Neuron (in vitro differentiated cells): ENCODE data around the gene SHISAL1.

Experiments
- H2AFZ ChIP-seq: one replicate; pipeline ENCODE4 v1.6.1; 2013; ENCODE audit warnings: low read depth, mild to moderate bottlenecking, inconsistent platforms, low read length, moderate library complexity
- H3K27me3 ChIP-seq: one replicate; pipeline ENCODE4 v1.6.1; 2013; ENCODE audit warnings: low read length; ENCODE audit not compliant: insufficient read depth
- H3K36me3 ChIP-seq: one replicate; pipeline ENCODE4 v1.6.1; 2013; ENCODE audit warnings: low read length; ENCODE audit not compliant: insufficient read depth
- H3K4me1 ChIP-seq: one replicate; pipeline ENCODE4 v1.6.1; 2013; ENCODE audit warnings: low read length; ENCODE audit not compliant: insufficient read depth
- H3K4me3 ChIP-seq: 2 replicates; pipeline ENCODE4 v1.5.1; 2013; ENCODE audit warnings: mild to moderate bottlenecking, low read length, moderate library complexity
- H3K9me3 ChIP-seq: one replicate; pipeline ENCODE4 v1.6.1; 2013; ENCODE audit warnings: low read length

Gene SHISAL1

DNA sequence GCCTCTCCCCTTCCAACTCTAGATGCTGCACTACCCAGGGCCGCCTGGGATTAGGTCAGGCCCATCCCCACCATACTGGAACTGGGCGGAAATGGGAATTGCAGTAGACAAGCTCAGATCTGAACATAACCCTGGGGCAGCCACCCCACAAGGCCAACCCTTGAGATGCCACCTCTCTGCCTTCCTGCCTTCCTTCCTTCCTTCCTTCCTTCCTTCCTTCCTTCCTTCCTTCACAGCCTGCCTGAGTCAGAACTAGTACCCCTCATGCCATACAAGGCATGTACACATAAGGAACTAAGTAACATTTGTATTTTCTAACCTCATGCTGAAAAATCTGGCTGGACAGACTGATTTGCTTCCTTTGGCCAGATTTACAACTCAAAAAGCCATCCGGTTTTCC lies 28.0 kb downstream of the SHISAL1 start:
- no peaks in the 10 kb centered on the region for H3K27me3 ChIP-seq
- no peaks in the 10 kb centered on the region for H3K36me3 ChIP-seq
- no peak overlapping the region for H2AFZ ChIP-seq
- no peaks in the 10 kb centered on the region for H3K9me3 ChIP-seq
- peaks cover 25% of the 10 kb centered on the region for H3K4me1 ChIP-seq
- H3K4me3 ChIP-seq = no peak overlapping the region

DNA sequence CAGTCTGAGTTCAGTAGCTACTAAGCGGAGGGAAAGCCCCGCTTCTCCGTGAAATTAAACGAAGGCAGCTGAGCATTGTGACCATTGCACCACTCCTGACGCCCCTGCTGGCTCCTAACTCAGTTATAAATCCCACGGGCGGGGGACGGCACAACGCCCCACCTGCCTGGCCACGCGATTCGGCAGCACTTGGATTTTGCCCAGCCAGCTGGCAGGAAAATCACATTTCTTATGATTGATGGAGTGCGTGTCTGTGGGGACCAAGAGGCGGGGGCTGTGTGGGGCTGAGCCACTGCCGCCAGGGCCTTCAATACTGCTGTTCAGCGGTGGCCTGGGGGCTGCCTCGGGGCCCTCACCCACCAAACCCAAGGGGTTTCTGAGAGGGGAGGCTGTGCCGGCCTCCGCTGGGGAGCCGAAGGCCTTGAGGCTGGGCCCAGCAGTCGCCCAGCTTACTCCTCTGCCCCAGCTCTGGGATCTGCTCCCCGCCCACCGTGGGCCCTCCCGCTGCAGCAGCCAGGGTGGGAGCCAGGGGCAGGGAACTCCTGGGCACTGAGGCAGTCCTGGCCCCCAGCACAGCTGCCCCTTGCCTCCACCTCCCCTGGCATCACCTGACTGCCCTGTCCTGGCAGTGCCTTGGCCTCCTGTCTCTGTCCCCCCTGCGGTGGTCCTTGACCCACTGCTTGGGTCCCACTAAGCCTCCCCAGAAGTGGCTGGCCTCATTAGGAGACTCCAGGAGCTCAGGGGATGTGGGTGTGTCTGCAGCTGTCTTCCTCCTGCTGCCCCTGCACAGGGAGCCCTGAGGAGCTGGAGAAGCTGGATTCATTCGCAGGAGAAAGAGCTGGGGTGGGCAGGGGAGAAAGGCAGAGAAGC lies 30.7 kb downstream of the SHISAL1 start:
- H3K36me3 ChIP-seq = no peaks in the 10 kb centered on the region
- peaks cover 13% of the 10 kb centered on the region for H3K4me1 ChIP-seq
- no peak overlapping the region for H2AFZ ChIP-seq
- no peak overlapping the region for H3K4me3 ChIP-seq
- H3K9me3 ChIP-seq = no peaks in the 10 kb centered on the region
- H3K27me3 ChIP-seq = no peaks in the 10 kb centered on the region

DNA sequence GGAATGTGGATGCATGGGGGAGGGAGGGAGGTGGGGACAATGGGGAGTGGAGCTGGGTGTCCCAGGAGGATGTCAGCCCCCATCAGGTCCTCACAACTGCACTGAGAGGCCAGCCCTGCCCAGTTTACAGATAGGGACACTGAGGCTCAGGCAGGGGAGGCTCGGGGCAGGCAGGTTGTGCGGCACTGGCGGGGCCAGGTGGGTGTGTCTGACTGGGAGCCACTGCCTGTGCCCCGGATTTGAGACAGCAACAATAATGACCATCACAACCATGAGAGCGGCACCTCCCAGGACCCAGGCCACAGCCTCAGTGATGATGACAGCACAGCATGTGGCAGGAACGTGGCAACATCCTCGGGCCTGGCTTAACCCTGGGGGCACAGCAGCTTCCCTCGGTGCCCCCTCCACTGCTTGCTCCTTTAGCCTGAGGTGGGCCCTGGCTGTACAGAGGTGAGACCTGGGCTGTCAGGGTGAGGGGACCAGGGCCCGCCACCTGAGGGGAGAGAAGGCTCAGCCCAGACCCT lies 32.0 kb downstream of the SHISAL1 start:
- Histone ChIP-seq H3K36me3 (no peaks in the 10 kb centered on the region), H3K9me3 (no peaks in the 10 kb centered on the region), H3K4me1 (peaks cover 20% of the 10 kb centered on the region), H2AFZ (no peak overlapping the region), H3K27me3 (no peaks in the 10 kb centered on the region), H3K4me3 (no peak overlapping the region)

DNA sequence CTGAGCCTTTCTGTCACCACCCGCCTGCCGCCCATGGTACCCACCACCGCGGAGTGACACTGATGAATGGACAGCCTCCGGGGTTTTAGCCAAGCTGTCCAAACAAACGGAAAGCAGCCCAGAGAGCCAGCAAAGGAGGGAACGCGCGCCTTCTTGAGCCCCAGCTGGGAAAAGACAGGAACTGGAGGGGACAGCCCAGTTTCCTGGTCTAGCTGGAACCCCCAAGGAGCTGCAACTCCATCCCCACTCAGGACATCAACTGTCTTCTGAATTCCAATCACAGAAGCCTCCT lies 33.7 kb downstream of the SHISAL1 start:
- Histone ChIP-seq H3K9me3 (no peaks in the 10 kb centered on the region), H3K27me3 (no peaks in the 10 kb centered on the region), H3K4me3 (no peak overlapping the region), H3K4me1 (peaks cover 20% of the 10 kb centered on the region), H2AFZ (no peak overlapping the region), H3K36me3 (no peaks in the 10 kb centered on the region)

DNA sequence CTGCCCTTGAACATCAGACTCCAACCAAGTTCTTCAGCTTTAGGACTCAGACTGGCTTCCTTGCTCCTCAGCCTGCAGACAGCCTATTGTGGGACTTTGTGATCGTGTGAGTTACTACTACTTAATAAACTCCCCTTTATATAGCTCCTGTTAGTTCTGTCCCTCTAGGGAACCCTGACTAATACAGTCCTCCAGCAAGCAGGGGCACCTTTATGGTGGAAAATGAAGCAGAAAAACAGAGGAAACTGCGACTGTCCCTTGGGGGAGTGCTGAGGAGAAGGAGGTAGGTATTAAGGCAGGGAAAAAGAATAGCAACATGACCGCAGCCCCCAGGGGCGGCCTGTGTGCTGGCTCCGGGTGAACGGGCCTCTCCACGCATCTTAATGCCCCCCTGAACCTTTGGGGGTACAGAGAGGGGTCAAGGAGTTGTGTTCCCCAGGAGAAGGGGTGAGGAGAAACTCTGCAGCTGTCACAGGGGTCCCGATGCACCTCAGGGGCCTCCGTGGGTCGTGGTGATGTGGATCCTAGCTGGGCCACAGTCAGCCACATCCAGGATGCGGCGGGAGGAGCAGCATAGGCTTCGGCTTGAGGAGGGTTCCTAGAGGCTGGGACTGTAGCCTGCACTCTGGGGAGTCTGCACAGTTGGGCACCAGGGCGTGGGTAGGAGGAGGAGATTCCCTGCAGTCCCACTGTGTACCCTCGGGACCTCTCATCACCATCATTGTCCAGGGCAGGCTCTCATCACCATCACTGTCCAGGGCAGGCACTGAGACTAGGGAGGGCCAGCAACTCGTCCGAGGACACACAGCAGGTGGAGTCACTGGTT lies 34.3 kb downstream of the SHISAL1 start:
- H3K4me3 ChIP-seq = no peak overlapping the region
- H3K27me3 ChIP-seq = no peaks in the 10 kb centered on the region
- no peaks in the 10 kb centered on the region for H3K36me3 ChIP-seq
- H3K4me1 ChIP-seq = peaks cover 20% of the 10 kb centered on the region
- H3K9me3 ChIP-seq = no peaks in the 10 kb centered on the region
- H2AFZ ChIP-seq = no peak overlapping the region

DNA sequence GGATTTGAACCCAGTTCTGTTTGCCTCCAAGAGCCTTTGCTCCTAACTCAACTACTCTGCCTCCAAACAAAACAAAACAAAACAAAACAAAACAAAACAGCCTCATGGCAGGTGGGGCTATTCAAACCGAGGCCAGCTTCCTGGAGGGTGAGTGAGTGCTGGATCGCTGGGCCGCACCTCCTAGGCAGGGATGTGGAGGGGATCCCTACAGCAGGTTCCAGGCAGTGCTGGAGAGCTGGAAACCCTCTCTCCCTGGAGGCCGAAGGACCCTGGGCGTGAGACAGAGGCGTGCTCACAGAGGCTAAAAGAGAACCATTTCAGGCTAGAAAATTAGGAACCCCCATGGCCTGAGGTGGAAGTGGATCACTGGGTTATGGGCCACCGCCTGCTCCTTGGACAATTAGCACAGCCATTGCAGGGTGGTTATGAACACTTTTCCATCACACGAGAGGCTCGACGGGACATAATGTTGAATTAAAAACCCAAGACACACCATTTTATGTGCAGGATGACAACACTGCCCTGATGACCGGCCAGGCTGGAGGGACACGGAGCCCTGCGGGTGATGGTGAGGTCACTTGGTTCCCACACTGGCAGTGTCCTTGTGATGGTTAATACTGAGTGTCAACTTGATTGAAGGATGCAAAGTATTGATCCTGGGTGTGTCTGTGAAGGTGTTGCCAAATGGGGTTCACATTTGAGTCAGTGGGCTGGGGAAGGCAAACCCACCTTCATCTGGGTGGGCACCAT lies 35.2 kb downstream of the SHISAL1 start:
- peaks cover 21% of the 10 kb centered on the region for H3K4me1 ChIP-seq

DNA sequence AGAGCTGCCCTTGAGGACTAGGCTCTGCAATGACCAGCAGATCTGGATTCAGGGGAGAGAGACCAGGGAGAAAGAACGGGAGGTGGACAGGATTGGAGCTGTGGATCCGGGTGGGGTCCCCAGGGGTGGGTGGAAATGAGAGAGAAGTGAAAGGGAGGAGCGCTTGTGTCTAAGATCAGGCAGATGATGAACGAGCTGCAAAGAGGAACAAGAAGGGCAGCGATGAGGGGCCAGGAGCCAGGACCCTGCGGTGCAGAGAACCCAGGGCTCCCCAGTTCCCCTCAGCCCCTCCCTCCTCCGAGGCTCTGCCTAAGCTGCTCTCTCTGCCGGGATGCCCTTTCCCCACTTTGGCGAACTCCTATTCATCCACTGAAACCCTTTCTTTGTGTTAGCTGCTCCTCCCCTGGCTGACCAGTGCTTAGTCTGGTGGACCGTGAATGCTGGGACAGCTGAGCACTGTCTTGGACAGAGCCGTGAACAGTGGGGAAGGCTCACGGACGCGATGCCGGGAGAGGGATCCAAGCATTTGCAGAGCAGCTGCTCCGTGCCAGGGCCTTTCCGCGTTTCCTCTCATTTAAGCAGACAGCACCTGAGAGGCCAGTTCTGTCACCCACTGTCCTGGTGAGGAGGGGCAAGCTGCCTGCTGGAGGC lies 35.9 kb downstream of the SHISAL1 start:
- H3K36me3 ChIP-seq = no peaks in the 10 kb centered on the region
- no peaks in the 10 kb centered on the region for H3K27me3 ChIP-seq
- no peaks in the 10 kb centered on the region for H3K9me3 ChIP-seq
- no peak overlapping the region for H3K4me3 ChIP-seq
- H3K4me1 ChIP-seq = peaks cover 28% of the 10 kb centered on the region
- no peak overlapping the region for H2AFZ ChIP-seq

More for the DNA sequence above, 35.2 kb downstream of the SHISAL1 start:
- Histone ChIP-seq H3K9me3 (no peaks in the 10 kb centered on the region), H3K4me3 (no peak overlapping the region), H3K36me3 (no peaks in the 10 kb centered on the region), H2AFZ (no peak overlapping the region), H3K27me3 (no peaks in the 10 kb centered on the region)

DNA sequence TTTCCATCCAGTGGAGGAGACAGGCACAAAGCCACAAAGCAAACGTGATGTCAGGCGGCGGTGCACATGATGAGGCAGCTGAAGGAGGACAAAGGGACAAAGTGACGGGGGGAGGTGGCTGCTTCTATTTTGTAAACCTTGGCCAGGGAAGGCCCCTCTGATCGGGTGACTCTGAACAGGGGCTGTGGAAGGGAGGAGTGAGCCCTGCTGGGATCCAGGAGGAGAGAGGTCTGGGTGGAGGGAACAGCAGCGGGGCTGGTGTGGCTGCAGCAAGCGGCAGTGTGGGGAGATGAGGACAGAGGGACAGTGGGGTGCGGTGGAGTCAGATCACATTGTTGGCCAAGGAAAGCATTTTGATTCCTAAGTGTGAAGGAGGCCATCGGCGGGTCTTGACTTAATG lies 36.7 kb downstream of the SHISAL1 start:
- Histone ChIP-seq H3K27me3 (no peaks in the 10 kb centered on the region), H2AFZ (no peak overlapping the region), H3K9me3 (no peaks in the 10 kb centered on the region), H3K4me3 (no peak overlapping the region), H3K36me3 (no peaks in the 10 kb centered on the region), H3K4me1 (peaks cover 36% of the 10 kb centered on the region)

DNA sequence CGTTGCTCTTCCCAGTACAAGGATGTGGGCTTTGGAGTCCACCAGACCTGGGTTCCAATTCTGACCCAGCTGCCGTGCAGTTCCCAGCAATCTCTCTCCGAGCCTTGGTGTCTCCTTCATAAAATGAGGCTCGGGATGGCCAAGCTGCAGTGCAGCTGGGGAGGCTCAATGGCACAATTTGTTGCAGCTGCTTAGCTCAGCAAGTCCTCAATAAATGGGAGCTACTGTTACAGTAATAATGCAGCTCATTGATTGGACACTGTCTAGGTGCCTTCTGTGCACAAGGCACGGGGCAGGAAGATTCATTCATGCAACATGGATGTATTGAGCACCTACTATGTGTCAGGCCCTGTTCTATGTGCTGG lies 37.1 kb downstream of the SHISAL1 start:
- Histone ChIP-seq H3K4me1 (peaks cover 36% of the 10 kb centered on the region), H3K9me3 (no peaks in the 10 kb centered on the region), H2AFZ (no peak overlapping the region), H3K36me3 (no peaks in the 10 kb centered on the region), H3K27me3 (no peaks in the 10 kb centered on the region), H3K4me3 (no peak overlapping the region)

DNA sequence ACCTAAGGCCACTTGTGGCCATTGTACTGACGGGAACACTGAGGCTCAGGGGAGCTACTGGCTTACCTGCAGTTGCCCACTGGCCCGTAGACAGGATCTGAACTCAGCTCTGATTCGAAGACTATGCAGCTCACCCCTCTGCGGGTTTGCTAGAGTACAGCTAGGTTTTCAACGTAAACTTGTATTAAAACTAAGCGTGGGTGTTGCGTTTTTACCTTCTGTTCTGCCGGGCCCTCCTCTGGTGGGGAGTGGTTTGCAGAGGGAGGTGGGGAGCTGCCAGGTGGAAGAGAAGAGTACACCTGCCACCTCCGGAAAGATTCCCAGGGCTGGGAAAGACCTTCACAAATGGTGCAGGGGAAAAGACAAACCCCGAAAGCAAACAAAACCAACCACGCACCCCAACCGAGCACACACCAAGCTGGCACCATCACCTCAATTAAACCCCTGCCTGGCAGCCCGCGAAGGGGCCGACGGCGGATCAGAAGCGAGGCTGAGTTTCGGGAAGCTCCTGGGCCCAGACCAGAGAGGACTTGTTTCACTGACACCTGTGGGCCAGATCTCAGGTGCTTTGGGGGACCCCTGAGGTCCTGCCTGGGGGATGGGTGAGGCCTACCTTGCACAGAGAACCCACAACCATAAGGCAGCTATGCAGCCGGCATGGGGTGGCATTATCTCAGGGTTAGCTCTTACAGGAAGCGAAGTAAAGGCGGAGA lies 37.7 kb downstream of the SHISAL1 start:
- Histone ChIP-seq H3K4me3 (no peak overlapping the region), H3K4me1 (peaks cover 36% of the 10 kb centered on the region), H3K36me3 (no peaks in the 10 kb centered on the region), H3K27me3 (no peaks in the 10 kb centered on the region), H3K9me3 (no peaks in the 10 kb centered on the region), H2AFZ (no peak overlapping the region)

DNA sequence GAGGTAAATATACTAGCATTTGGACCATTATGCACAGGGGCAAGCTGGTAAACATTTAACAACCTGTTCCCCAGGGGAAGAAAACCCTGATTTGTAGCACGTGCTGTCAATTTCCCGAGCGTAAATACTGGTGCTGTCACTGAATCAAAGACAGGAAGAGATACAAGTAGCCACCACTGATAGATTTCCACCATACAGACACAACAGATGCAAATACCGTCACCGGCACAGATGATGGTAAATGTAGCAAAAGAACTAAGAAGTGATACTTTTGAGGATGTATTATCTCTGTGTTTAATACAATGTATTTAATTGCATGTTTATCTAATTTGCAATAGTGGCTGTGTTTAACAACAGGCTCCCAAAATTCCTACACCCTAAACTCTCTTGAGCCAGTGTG lies 39.6 kb downstream of the SHISAL1 start:
- Histone ChIP-seq H3K27me3 (no peaks in the 10 kb centered on the region), H3K9me3 (no peaks in the 10 kb centered on the region), H3K4me3 (no peak overlapping the region), H3K4me1 (peaks cover 38% of the 10 kb centered on the region), H3K36me3 (no peaks in the 10 kb centered on the region), H2AFZ (no peak overlapping the region)

DNA sequence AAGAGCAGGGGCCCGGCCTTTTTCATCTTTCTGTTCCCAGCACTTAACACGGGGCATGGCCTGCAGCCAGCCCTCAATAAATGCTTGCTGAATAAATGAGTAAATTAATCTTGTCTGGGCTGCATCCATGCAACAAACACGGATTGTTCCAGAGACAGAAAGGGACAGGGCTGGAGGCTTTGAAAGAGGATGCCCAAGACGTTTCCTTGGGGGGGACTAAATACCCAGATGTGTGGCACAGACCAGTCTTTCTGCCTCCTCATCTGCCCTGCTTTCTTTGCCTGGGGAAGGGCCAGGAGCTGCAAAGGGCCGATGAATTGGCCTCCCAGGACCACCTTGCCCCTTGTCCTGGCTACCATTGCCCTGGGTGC lies 40.4 kb downstream of the SHISAL1 start:
- no peaks in the 10 kb centered on the region for H3K36me3 ChIP-seq
- no peaks in the 10 kb centered on the region for H3K9me3 ChIP-seq
- H2AFZ ChIP-seq = no peak overlapping the region
- H3K27me3 ChIP-seq = no peaks in the 10 kb centered on the region
- H3K4me3 ChIP-seq = no peak overlapping the region
- H3K4me1 ChIP-seq = peaks cover 40% of the 10 kb centered on the region
